GM18909 (cell line): ENCODE results near the gene VTI1A.

Experiments used
- ATAC-seq: cut with Tn5 transposase; IDR thresholded peaks from one replicate; pipeline ENCODE4 v1.9.1; 2021; ENCODE audit warnings: mild to moderate bottlenecking; ENCODE audit not compliant: unreplicated experiment, poor library complexity

The VTI1A gene

DNA sequence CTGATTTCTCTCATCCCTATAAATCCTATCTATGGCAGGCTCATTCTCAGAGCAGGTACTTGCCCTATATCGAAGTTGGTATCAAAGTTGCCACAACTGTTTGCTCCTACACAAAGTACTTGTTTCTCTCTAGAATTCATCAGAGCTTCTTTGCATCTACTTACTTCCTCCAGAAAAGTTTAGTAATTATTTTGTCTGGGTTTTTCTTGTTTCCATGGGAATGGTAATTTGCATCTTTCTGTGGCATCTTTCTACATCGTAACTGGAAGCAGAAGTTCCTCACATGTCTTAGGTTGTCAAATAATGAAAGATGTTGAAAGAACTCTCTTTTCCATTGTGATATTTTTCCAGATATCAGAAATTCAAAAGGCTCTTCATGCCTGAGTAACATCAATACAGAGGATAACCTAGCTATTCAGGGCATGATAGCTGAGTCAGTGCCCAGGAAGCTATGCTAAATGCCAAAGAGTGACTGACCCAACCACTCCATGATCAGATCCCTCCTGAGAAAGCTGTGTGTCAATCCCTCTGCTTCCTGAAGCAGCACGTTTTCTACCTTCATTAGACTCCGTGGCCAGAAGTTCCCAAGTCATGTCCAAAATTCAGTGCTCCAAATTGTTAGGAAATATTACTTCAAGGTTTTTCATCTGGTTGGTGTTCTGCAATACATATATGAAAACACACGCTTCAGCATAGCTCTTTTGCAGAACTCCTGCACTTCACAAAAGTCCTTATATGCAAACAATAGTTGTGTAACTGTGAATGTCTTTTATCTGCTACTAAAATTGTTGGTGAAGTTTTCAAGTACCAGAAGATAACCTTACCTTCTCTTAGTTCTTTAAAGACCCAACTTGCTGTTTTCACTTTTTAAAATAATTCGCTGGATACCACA lies 216.5 kb downstream of the VTI1A start:
- no peak for ATAC-seq

DNA sequence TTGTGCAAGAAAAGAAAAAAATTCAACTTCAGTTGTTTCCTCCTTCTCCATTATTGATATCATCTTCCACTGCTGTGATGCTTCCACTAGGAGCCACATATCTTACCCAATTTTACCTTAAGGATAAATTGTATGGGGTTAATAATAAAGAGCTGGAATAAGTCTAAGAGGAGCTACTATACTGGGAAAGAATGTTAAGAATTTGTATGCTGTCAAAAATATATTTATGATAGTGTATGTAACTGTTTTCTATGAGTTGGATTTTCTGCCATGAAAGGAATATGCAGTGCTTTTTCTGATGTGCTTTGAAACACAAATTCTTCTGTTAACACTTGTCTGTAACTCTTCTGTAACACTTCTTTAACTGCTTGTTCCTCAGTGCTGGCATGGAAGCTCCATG lies 219.1 kb downstream of the VTI1A start:
- ATAC-seq: no peak

DNA sequence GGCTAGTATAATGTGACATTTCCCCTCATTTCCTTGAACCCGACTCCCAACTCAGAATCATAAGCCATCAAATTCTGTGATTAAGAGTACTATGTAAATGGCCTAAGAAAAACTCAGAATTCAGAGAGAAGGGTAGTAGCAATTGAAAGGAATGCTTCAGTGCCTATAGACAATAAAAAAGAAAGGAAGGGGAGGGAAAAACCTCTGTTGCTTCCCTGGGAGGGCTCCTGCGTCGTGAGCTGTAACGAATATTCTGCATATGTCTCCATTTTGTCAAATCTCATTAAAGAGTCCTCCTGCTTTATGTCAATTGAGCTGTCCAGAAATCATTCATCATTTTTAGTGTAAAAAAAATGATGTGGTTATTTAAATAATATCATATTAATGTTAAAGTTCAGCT lies 223.0 kb downstream of the VTI1A start:
- ATAC-seq: no peak

DNA sequence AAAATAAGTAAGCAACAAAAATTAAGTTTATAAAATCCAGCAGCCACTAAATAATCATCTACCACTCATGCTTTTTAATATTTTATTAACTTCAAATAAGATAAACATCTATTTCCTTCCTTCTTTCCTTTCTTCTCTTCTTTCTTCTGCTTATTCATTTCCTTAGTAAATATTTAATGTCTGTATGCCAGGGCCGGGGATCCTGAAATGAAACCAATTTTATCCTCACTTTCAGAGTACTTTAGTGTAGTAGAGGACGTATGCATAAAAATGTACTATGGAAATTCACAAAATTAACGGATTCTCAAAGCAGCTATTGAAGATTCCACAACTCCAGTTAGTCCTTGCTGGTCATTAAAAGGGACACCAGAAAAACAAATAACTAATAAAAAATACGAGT lies 224.7 kb downstream of the VTI1A start:
- no peak for ATAC-seq

DNA sequence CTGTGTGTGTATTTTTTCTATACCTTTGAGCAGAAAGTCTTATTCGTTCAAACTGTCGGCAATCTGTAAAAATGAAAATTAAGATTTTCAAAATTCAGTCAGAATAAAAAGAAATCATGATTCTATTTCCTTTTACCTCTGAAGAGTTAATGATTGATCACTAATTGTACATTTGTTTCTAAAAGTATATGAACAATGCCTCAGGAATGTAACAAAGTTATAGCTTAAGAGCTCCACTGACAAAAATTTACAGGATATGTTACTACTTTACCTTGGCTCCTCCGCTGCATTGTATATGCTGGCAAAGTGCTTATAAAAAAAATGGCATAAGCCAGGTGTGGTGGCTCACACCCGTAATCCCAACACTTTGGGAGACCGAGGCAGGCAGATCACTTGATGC lies 225.7 kb downstream of the VTI1A start:
- ATAC-seq: no peak

DNA sequence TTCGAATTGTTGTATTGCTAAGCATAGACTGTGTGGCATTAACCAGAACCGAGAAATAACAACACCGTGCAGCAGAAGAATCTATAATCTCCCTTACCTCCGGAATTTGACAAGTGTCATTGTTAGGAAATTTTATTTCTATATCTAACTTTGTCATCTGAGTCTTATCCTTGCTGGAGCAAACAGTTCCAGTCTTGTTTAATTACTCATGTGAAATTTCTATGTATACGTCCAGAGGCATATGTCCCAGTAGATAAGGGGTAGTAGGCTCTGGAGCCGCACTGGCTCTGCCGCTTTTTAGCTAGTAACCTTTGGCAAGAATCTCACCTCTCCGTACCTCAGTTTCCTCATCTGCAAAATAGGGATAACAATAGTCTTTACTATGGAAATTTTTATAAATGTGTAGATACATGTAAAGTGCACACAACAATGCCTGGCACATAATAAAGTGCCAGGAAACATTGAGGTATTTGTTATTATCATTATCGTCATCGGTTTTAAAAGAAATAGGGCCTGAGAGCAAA lies 228.6 kb downstream of the VTI1A start:
- ATAC-seq: no peak

DNA sequence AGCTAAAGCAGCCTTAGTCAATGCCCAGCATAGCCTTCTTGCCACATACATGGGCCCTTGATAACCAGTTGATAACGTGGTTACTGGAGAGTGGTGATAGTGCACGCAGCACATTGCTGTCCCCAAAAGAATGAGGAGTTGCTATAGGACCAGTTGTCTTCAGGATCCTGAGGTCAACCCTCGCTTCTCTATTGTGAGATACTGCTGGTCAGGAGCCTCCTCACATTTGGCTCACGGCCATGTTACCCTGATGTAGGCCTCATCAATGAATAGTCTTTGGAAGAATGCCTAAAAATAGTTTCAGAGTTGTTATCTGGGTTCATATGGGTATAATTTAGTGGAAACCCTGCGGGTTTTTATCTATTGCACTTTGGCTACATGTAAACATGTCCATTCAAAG lies 230.7 kb downstream of the VTI1A start:
- ATAC-seq: no peak

DNA sequence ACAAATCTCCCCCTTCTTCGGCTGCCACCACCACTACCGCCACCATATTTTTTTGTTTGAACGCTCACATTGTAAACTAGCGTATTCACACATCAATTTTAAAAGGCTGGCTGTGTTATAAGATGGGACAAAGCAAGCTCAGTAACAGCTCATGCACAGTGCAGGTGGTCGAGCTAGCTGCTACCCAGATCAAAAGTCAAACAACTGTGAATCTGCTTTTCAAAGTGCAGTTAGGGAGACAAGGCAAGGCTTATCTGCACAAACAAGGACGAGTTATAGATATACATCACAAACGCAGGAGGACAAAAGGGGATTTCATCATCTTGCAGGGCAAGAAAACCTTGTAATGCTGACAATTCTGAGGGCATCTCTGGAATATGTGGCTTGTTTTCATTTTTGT lies 231.6 kb downstream of the VTI1A start:
- ATAC-seq: no peak

DNA sequence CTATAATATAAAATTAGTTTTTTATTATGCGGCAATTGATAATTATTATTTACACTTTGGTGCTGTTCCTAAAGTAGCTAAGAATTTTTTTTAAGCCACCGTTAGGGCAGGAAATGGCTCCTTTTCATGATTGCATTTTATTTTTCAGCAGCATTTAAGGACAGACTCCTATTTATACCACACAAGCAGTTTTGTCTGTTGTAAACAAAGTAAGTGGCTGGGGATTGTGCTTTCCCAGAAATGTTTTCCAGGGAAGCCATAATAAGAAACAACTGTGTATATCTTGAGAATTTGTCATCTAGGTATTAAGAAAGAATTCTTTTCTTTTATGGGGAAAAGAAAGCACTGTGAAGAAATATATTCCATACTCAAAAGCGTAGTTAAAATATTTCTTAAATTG lies 232.0 kb downstream of the VTI1A start:
- ATAC-seq: no peak

DNA sequence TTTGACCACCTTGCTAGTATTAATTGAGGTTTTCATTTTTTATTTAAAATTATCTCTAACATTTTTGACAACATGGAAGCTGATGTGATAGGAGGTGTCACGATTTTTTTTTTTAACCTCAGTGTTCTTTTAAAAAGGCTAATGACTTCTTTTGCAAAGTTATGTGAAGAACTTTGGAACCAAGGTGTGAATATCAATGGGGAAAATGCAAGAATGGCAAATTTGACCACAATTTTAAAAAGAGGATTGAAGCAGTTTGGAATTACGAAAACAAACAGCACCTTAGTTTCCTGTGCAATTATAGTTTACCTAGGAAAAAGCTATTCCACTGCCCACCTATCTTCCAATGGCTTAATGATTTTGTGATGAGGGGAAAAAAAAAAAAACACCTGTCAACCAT lies 232.4 kb downstream of the VTI1A start:
- no peak for ATAC-seq

DNA sequence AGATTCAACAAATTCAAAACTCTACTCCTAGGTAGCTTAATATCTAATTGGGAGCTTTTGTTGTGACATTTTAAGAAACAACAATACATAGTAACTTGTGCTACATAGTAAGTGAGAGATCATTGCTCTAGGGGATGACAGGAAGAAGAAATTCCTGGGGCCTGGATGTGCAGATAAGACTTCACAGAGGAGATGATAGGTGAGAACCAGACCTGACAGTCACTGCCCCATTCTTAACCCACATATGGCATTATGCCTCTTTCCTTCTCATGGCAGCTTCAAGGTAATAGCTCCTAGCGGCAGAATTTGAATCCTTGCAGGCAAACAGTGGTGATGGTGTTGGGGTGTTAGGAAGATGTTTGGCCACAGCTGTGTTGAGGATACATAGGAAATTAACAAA lies 233.6 kb downstream of the VTI1A start:
- ATAC-seq: no peak

DNA sequence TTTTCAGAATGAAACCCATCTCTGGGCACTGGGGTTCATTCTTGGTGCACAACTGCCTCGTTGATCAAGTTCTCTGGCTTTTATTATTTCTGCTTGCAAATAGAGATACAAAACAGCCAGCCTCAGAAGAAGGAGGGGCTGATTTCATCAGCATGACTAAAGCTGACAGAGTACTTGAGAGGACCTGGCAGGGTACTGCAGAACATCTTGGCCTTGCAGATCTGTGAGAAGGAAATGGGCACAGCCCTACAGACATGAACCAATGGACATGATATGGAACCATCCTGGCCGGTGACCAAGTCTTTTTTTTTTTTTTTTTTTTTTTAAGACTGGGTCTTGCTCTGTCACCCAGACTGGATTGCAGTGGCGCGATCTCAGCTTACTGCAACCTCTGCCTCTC lies 240.6 kb downstream of the VTI1A start:
- no peak for ATAC-seq

DNA sequence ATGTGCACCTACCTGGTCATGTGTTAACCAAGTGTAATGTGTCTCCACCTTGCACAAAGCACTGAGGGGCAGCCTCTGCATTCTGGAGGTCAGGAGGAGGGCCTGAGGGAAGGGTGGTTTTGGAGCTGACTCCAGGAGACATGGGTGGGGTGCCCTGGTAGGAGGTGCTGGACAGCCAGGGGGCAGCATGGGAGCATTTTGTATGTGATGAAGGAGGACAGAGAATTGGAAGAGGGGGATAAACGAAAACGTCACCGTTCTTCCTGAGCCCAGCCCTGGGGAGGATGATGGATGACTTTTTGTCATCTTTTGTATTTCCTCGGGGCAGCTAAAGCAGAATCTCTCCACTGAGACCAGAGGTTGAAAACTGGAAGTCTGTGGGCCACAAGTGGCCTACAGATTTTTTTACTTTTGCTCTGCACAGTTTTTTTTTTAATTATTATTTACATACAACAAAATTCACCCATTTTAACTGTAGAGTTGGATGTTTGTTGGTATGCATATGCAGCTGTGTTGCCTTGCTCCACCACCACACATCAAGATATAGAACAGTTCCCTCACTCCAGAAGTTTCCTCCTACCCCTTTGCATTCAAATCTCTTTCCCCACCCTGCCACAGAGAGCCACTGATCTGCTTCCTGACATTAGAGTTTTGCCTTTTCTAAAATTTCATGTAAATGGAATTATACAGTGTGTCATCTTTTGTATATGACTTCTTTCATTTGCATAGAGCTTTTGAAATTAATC lies 242.5 kb downstream of the VTI1A start:
- no peak for ATAC-seq

DNA sequence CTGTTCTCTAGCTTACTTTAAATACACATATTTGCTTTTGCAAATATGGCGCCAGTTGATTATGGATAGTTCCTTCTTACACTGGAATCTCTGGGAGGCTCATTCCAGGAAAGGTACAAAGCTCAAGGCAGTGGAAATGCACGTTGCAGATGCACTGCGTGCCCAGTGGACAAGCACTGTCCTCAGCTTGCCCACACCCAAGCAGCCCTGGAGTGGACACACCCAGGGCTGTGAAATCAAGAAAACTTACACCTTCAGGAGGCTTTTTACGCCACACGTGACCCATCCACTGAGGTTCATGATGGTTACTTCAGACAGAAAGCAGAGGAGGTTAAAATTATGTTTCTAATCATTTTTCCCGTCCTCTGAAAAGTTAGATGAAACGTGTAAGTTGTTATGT lies 248.5 kb downstream of the VTI1A start:
- no peak for ATAC-seq

DNA sequence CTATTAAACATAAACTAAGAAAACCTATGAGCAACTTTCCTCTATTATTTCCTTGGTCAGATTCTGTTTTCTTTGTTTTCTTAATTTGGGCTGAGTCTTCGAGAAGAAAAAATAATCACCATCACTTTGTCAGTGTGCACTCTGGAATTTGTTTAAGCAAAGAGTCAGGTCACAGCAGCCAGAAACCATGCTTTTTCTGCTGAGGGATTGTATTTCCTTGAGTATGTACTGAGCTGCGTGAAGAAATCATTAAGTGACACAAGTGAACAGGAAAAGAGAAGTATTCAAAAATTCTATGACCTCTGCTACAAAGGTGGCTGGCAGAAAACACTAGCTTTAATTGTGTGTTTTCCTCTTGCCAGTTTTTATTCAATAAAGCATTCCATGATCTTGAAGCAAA lies 249.6 kb downstream of the VTI1A start:
- ATAC-seq: no peak

DNA sequence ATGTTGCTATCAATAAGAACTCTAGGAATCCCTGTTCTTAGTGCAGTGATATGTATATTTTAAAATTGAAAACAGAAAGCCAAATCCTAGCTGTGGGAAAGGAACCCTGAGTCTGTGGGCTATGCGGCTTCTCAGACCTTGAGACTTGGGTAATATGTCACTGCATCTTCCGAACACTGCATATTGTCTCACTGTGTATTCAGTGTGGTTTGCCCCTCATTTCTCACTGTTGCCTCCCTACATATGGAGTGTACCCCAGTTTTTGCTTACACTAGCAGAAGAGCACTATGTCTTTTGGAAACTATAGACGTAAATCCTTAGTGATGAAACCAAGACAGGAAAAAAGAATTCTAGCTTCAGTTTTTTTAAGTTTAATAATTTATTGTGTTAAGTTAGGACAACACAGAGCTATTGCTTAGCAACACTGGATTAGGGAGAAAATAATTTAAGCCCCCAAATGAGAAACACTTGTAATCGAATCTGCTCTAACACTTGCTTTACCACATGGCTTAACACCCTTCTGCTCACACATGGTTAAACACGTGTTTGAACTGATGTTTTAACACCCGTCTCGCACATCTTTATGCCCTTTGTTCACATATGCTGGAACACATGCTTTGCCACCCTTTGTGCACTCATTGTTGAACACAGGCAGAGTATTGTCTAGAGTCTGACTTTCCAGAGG lies 251.3 kb downstream of the VTI1A start:
- ATAC-seq: no peak

DNA sequence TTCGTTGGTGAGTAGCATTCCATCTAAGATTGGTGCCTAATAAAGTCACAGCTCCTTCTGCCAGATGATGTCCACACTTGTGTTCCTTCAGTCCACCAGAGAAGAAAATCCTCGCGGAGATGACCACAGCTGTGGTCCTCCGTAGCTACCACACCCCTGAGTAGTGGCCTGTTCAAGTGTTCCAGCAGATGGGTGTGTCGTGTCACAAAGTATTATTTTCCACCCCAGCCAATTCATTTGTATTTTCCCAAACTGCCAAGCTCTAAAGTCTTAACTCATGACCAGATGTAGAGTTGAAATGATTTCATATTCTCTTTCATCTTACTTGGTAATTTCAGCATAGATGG lies 251.8 kb downstream of the VTI1A start:
- ATAC-seq: no peak

DNA sequence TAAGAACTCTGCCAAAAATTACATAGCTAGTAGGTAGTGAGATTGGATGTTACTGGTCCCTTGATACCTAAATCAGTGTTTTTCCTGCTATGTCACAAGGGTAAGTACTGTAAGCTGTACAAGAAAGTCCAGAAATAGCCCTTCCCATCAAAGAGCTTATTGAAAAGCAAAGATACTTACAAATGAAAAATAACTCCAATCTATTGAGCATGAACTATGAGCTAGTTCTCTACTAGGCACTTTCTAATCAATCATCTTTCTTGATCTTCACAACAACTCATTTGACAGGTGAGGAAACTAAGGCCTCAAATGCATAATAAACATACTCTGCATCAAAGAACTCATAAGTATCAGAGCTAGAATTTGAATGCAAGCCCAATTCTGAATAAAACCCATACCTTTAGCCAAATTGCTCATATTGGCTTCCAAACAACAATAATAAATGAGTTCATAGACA lies 253.2 kb downstream of the VTI1A start:
- ATAC-seq: no peak

DNA sequence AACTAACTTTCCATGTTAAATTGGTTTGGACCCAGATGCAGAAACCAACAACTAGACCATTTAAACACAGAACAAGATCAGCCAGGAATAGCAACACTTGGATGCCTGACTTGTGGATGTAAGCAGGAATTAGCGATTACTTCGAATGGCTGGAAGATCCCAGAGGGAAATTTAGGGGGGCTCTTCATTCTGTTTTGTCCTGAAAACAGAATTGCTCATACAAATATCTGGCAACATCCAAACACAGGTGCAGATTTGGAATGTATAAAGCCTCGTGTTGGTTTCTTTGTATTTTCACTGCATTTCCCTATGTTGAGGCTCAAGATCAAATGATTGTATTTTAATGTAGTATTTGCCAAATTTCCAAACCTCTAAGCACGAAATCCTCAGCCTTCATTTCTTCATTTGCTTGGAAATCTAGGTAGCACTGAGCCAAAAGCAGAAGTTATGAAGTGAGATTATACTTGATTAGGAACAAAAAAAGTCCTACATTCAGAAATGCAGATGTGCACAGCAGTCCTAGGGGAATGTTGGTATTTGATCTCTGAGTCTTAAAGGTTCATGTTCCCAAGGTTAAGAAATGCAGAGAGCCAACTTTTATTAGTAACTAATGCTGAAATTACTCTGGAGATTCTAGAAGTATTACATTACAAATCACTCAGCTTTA lies 254.3 kb downstream of the VTI1A start:
- ATAC-seq: no peak

DNA sequence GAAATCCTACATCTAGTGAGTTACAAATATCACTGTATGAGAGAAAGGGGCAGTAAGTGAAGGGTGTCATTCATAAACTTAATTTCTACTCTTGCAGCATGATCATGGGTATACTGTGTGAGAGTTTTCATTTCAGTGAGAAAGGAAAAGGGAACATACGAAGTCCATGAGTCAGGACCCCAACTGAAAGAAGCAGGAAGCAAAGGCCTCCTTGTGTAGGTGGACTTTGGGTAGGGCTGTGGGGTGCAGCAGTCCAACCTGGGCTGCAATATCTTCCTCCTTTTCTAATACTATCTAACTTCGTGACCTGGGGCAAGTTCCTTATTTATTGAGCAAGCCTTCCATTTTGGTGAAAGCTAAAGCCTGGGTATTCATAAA lies 254.9 kb downstream of the VTI1A start:
- no peak for ATAC-seq

DNA sequence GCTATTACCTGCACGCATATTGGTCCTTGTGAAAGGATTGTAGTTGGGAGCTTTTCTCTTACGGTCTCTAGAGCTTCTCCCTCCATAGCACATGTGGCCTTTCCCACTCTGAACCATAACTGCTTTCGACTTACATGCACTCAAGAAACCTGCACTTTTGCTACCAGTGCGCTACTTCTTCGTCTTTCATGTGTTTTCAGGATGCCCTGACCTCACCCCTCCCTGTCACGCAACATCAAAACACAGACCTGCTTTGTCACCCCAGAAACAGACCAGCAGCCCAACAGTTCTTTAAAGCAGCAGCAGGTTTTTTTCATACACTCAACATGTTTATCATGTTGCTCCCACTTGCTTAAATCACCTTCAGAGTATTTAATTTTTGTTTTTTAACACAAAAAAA lies 259.6 kb downstream of the VTI1A start:
- no peak for ATAC-seq
